HG03354 (cell line): Measurements from ENCODE around the gene LTA.
A peak's percentile ranks its signal among the peaks of the same experiment; 100 is the strongest.

Experiments
- ATAC-seq: cut with Tn5 transposase; IDR thresholded peaks from one replicate; pipeline ENCODE4 v1.9.1; 2021; ENCODE audit warnings: mild to moderate bottlenecking; ENCODE audit not compliant: unreplicated experiment, poor library complexity, severe bottlenecking

Gene LTA

GRCh38 chr6:31620586-31621319 is 48.7 kb downstream of the LTA start, which contains the start of gene PRRC2A:
TSS of gene PRRC2A (plus strand) at chr6:31620715. CDS start at chr6:31622790, 2,075 bp downstream.
- ATAC-seq, result peak; percentile 39

DNA sequence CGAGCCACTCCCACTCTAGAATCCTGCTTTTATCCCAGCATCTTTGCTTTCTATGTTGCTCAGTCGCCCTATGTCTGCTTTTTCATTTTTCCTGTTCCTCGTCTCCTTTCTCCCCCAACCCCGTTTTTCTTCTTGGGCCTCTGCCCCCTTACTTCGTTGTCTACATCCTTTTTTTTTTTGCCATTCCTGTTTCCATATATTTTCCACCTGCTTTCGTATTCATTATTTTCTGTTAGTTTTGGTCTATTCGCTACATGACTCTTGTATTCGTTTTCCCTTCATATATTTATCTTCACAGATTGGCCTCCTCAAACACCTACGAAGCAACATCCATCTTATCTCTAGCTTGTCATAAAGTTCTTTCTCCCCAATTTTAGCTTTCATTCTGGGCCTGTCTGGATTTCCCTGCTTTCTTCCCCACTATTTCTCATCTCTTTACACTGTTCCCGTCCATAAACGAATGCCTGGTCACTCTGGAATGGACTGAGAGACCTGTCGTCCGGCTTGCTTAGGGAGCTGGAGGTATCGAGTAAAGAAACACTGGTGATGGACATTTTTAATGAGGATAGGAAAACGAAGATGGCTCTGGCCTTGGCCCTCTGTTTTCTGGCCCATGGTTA is 49.3 kb downstream of the LTA start:
- ATAC-seq, result no peak

DNA sequence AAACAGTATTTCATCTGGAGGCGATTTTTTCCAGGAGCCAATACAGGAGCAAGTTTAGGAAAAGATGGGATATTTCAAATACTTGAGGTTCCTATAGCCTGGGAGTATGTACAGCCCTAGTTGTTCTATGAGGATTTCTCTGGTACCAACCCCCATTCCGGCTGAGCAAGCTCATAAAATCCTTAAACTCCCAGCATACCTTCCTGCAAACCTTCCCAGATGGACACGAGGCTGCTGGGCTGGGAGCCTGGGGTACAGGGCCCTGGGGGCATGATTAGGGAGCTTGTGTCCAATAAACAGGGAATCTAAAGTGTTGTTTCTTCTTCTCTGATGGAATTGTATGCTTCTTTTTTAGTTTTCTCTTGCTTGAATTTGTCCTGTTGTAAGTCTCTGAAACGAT is 49.9 kb downstream of the LTA start:
- ATAC-seq, result no peak

- ATAC-seq, result no peak
These were observed 50.6 kb downstream of the LTA start for GRCh38 chr6:31622684-31623091.
